ENCODE measurements around the gene REC8.

The REC8 gene, protein sequence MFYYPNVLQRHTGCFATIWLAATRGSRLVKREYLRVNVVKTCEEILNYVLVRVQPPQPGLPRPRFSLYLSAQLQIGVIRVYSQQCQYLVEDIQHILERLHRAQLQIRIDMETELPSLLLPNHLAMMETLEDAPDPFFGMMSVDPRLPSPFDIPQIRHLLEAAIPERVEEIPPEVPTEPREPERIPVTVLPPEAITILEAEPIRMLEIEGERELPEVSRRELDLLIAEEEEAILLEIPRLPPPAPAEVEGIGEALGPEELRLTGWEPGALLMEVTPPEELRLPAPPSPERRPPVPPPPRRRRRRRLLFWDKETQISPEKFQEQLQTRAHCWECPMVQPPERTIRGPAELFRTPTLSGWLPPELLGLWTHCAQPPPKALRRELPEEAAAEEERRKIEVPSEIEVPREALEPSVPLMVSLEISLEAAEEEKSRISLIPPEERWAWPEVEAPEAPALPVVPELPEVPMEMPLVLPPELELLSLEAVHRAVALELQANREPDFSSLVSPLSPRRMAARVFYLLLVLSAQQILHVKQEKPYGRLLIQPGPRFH

DNA sequence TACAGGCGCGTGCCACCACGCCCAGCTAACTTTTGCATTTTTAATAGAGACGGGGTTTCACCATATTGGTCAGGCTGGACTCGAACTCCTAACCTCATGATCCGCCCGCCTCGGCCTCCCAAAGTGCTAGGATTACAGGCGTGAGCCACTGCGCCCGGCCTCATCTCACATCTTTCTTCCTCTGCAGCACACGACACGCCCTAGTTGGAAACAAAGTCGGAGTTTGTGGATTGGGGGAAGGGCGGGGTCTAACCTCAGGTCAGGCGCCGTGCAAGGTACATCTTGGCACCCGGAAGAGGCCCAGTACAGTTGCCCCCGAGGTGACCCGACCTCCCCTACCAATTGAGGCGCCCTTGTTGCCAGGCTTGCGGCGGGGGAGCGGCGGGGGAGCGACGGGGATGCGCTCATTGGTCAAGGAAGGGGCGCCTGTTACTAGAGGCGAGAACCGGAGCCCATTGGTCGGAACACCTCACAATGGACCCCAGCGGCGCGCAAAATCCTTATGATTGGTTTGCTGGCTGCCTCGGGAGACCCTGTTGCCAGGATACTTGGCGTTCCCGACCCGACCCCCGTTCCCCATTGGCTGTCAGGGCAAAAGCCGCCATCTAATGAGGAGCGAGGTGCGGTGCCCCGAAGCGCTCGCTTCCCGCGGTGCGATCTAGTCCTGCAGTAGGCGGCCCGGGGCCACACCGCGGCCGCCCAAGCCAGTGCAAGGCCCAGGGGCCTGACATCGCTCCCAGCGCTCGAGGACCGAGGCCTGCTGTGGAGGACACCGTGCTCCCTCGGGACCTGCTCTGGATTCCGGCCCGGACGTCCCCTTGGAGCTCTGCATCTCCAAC, at the start of gene REC8:
REC8 (plus strand) TSS at position 659 of the 839 bp plus-strand sequence. CDS start 473 bp downstream, outside the sequence.
- no peak for DNase-seq (ENCODE audit: low spot score)

GRCh38 chr14:24122416-24122815, 49.5 kb upstream of the REC8 start:
- no peak for DNase-seq (ENCODE audit: low spot score)

- DNase-seq (ENCODE audit: low spot score) = no peak
Measured at GRCh38 chr14:24122898-24123297, 49.0 kb upstream of the REC8 start.

- DNase-seq (ENCODE audit: low spot score) = no peak
Measured at GRCh38 chr14:24123424-24124417, 48.2 kb upstream of the REC8 start.

DNA sequence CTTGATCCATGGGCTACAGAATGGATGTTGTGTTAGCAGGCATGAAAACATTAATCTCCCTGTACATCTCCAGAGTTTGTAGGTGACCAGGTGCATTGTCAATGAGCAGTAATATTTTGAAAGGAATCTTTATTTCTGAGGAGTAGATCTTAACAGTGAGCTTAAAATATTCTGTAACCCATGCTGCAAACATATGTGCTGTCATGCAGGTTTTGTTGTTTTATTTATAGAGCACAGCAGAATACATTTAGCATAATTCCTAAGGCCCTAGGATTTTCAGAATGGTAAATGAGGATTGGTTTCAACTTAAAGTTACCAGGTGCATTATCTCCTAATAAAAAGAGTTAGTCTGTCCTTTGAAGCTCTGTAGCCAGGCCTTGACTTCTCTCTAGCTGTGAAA, 44.9 kb upstream of the REC8 start:
- DNase-seq (ENCODE audit: low spot score) = no peak

DNA sequence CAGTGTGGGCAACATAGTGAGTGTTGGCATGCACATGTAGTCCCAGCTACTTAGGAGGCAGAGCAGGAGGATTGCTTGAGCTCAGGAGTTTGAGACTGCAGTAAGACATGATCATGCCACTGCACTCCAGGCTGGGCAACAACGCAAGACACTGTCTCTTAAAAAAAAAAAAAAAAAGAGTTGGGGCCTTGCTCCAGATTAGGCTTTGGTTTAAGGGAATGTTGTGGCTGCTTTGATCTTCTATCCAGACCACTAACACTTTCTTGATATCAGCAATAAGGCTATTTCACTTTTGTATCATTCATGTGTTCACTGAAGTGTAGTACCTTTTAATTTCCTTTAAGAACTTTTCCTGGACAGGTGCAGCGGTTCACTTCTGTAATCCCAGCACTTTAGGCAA, 44.2 kb upstream of the REC8 start:
- DNase-seq (ENCODE audit: low spot score) = no peak

- DNase-seq (ENCODE audit: low spot score) = no peak
Measured at GRCh38 chr14:24129410-24129998, 42.4 kb upstream of the REC8 start.

- DNase-seq (ENCODE audit: low spot score) = no peak
Measured at GRCh38 chr14:24130380-24130716, 41.5 kb upstream of the REC8 start, which contains the start of gene FITM1. Gene FITM1, plus strand, starts transcription at chr14:24130659. Its CDS starts 905 bp downstream, at chr14:24131564.

GRCh38 chr14:24130717-24131548, 40.9 kb upstream of the REC8 start:
- DNase-seq (ENCODE audit: low spot score) = no peak

DNA sequence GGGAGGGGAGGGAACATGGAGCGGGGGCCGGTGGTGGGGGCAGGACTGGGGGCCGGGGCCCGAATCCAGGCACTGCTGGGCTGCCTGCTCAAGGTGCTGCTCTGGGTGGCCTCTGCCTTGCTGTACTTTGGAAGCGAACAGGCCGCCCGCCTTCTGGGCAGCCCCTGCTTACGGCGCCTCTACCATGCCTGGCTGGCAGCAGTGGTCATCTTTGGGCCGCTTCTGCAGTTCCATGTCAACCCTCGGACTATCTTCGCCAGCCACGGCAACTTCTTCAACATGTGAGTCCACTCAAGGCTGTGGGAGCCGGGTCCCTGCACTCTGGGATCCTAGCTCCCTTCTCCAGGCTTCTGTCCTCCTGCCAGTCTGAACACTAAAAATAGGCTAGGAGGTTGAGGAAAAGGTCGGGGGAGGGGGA, 40.3 kb upstream of the REC8 start:
- no peak for DNase-seq (ENCODE audit: low spot score)

GRCh38 chr14:24132061-24132685, 39.7 kb upstream of the REC8 start:
- no peak for DNase-seq (ENCODE audit: low spot score)

- DNase-seq (ENCODE audit: low spot score) = no peak
Measured at GRCh38 chr14:24132976-24133375, 38.9 kb upstream of the REC8 start.

- no peak for DNase-seq (ENCODE audit: low spot score)
Measured at GRCh38 chr14:24133735-24134134, 38.1 kb upstream of the REC8 start.

DNA sequence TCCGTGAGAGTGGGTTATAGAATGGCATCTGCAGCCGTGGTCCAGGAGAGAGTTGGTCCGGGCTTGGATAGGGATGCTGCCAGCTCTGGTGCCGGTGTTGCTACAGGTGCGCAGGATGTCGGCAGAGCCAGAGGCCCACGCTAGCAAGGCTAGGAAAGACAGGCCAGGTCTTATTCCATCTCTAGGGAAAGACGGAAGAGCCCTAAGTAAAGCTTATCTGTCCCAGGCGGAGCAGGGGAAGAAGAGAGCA, 36.4 kb upstream of the REC8 start:
- no peak for DNase-seq (ENCODE audit: low spot score)

DNA sequence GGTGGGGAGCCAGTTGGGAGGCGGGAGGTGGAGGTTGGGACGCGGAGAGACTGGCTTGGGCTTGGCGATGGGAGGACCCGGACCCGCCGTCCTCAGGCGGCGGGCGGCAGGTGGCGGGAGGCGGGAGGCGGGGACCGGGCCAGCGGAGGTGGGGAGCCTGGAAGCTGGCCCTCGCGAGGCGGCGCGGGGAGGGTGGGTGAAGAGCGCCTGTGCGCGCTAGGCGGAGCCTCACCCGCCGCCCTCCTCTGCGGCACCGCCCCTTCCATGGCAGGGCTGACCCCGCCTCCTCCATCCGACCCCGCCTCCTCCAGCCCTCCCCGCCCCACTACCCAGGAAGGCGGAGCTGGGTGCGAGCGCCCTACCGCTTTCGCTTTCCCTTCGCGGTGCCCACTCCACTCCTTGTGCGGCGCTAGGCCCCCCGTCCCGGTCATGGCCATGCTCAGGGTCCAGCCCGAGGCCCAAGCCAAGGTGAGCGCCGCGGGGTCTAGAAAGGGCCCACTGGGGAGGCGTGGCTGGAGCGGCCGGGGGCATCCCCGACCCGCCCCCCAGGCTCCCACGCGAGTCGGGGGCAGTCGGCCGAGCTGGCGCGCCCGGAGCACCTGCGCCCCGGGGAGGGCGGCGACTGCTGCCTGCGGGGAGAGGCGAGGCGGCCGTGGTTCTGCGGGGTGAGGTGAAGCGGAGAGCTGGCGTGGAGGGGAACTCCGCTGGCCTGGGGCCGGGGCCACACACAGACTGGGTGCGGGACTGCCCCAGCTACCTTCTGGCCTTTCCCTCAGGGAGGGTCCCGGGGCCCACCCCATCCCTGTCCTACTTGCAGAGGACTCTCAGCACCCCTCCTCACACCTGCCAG, 35.8 kb upstream of the REC8 start, which contains the start of gene PSME1:
PSME1 (plus strand) TSS at position 361 of the 850 bp plus-strand sequence; CDS start at position 430, 69 bp downstream.
- peak; percentile 93 for DNase-seq (ENCODE audit: low spot score)

DNA sequence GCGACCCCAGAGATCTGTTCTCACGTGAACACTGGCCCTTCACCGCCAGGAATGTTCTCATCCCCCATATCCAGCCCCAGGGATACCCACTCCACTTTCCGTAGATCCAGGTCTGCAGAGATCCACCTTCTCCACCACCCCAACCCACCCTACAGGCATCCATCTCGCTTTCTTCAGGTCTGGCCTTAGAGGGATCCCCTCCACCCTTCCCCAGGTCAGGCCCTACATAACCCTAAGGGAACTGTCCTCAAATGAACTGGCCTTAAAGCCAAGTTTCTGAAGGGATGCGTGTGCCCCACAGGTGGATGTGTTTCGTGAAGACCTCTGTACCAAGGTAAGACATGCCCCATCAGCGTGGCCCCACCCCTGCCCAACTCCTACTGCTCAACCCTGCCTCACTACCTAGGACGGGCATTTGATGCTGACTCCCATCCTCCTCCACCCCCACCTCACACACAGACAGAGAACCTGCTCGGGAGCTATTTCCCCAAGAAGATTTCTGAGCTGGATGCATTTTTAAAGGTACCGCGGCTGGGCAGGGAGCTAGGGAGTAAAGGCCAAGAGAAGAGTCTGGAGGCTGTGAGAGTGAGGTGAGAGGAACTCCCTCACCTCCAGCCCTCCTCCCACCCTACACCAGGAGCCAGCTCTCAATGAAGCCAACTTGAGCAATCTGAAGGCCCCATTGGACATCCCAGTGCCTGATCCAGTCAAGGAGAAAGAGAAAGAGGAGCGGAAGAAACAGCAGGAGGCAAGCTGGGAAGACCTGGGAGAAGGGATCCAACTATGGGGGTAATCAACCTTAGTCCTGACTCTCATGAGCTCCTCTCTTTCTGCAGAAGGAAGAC, 35.0 kb upstream of the REC8 start:
- no peak for DNase-seq (ENCODE audit: low spot score)

GRCh38 chr14:24137529-24138395, 34.1 kb upstream of the REC8 start:
- no peak for DNase-seq (ENCODE audit: low spot score)
